Lower leg skin (tissue), 3 donors: ENCODE results near the gene SLC25A44.

Experiments used
- POLR2A ChIP-seq, 2 donors: fragments of 450-650 bp; IDR thresholded peaks; one replicate each; pipeline ENCODE4 v1.6.1; 2016 to 2017; ENCODE audit warnings: antibody characterized with exemption in 2 of 2, mild to moderate bottlenecking in 1 of 2, moderate library complexity in 1 of 2
- TF ChIP-seq, protein P1 (sequence below), 3 donors: fragments of 450-650 bp; IDR thresholded peaks; one replicate each; pipeline ENCODE4 v1.5.1; 2016; ENCODE audit warnings: antibody characterized with exemption in 3 of 3, mild to moderate bottlenecking in 3 of 3, moderate library complexity in 2 of 3

DNA sequence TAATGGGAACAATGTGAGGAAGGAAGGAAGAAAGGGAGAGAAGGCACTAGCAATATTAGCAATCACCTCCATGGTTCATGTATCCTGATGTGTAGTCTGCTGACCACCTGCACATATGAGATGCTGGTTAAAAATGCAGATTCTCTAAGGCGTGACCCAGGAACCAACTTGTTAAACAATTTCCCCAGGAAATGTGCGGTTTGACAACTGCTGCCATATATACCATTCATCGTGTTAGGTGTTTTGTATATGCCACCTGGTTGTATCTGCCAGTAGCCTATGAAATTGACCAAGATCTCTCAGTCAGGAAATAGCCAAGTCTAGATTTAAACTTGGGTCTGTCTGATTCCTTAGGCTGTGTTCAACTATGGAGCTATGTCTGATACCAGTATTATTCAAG, 36.4 kb upstream of the SLC25A44 start:
- TF ChIP-seq, protein P1, sequence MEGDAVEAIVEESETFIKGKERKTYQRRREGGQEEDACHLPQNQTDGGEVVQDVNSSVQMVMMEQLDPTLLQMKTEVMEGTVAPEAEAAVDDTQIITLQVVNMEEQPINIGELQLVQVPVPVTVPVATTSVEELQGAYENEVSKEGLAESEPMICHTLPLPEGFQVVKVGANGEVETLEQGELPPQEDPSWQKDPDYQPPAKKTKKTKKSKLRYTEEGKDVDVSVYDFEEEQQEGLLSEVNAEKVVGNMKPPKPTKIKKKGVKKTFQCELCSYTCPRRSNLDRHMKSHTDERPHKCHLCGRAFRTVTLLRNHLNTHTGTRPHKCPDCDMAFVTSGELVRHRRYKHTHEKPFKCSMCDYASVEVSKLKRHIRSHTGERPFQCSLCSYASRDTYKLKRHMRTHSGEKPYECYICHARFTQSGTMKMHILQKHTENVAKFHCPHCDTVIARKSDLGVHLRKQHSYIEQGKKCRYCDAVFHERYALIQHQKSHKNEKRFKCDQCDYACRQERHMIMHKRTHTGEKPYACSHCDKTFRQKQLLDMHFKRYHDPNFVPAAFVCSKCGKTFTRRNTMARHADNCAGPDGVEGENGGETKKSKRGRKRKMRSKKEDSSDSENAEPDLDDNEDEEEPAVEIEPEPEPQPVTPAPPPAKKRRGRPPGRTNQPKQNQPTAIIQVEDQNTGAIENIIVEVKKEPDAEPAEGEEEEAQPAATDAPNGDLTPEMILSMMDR (IDR thresholded peaks at IDR 0.05), result no peak
- TF ChIP-seq POLR2A (IDR thresholded peaks at IDR 0.05), result no peak
